IMR-90 (cell line): ENCODE results near the gene BAIAP2. TPM values are rescaled to one million over a fixed set of nuclear protein-coding genes. Genes with fewer than 3 reads are reported as not detected.

ENCODE experiments used
- ATAC-seq: fragments of 200-7000 bp; cut with Tn5 transposase; 2 replicates; pipeline ENCODE4 v1.9.1; 2020; ENCODE audit warnings: low read depth, mild to moderate bottlenecking, moderate library complexity
- BruUV-seq: library from RNA; stranded (reverse); fragments of 400-500 nt; replicated peaks from 2 replicates; lab custom pipeline; 2021; lab: Mats Ljungman, UMichigan
- CTCF ChIA-PET: fragments of 300-600 bp; formaldehyde crosslinking; extraction: SDS; loops from one replicate; lab custom pipeline; 2021; ENCODE audit warnings: antibody characterized with exemption; lab: Yijun Ruan, JAX
- POLR2A ChIA-PET: fragments of 300-600 bp; sonication (Branson Sonifier 250); formaldehyde crosslinking; loops from one replicate; lab custom pipeline; 2022; ENCODE audit warnings: antibody characterized with exemption; ENCODE audit not compliant: unreplicated experiment; lab: Charles Lee
- DNase-seq: peaks from one replicate; pipeline ENCODE4 v3.0.0; 2013
- H2AFZ ChIP-seq: replicated peaks from 2 replicates; pipeline ENCODE3; 2013; ENCODE audit warnings: low read length, mild to moderate bottlenecking; ENCODE audit not compliant: poor library complexity
- H2AK5ac ChIP-seq: 2 replicates; pipeline ENCODE4 v1.6.1; 2013; ENCODE audit warnings: low read depth, low read length, inconsistent platforms
- H2AK9ac ChIP-seq: replicated peaks from 2 replicates; pipeline ENCODE3; 2013; ENCODE audit warnings: mild to moderate bottlenecking, low read depth, low read length, moderate library complexity; ENCODE audit not compliant: poor library complexity
- H2BK120ac ChIP-seq: 2 replicates; pipeline ENCODE4 v1.6.1; 2013; ENCODE audit warnings: low read depth, low read length, inconsistent platforms
- H2BK15ac ChIP-seq: 3 replicates; pipeline ENCODE4 v1.6.1; 2013; ENCODE audit warnings: low read depth, low read length, inconsistent platforms
- H2BK20ac ChIP-seq: 2 replicates; pipeline ENCODE4 v1.6.1; 2013; ENCODE audit warnings: low read depth, mild to moderate bottlenecking, inconsistent platforms, low read length, moderate library complexity
- H2BK5ac ChIP-seq: 2 replicates; pipeline ENCODE4 v1.6.1; 2013; ENCODE audit warnings: mild to moderate bottlenecking, low read depth, low read length, inconsistent platforms; ENCODE audit not compliant: poor library complexity, severe bottlenecking
- H3K14ac ChIP-seq: replicated peaks from 2 replicates; pipeline ENCODE4 v1.6.1; 2013; ENCODE audit warnings: low read depth, low read length, inconsistent platforms
- H3K18ac ChIP-seq: 2 replicates; pipeline ENCODE4 v1.6.1; 2013; ENCODE audit warnings: low read depth, low read length, control low read depth
- H3K23ac ChIP-seq: 2 replicates; pipeline ENCODE4 v1.6.1; 2013; ENCODE audit warnings: low read depth, low read length, inconsistent platforms
- H3K27ac ChIP-seq: 2 replicates; pipeline ENCODE4 v1.5.1; 2013; ENCODE audit warnings: mild to moderate bottlenecking, control low read depth, low read length; ENCODE audit not compliant: insufficient read depth
- H3K27me3 ChIP-seq: 2 replicates; pipeline ENCODE4 v1.6.1; 2013; ENCODE audit warnings: low read length; ENCODE audit not compliant: control insufficient read depth, insufficient read depth
- H3K36me3 ChIP-seq: 2 replicates; pipeline ENCODE4 v1.6.1; 2013; ENCODE audit warnings: low read length, mixed read lengths; ENCODE audit not compliant: control insufficient read depth, insufficient read depth
- H3K4ac ChIP-seq: 2 replicates; pipeline ENCODE4 v1.6.1; 2013; ENCODE audit warnings: low read depth, low read length, inconsistent platforms
- H3K4me1 ChIP-seq: 2 replicates; pipeline ENCODE4 v1.6.1; 2013; ENCODE audit warnings: low read length, mixed read lengths; ENCODE audit not compliant: control insufficient read depth, insufficient read depth
- H3K4me2 ChIP-seq: 2 replicates; pipeline ENCODE4 v1.6.1; 2013; ENCODE audit warnings: low read depth, mild to moderate bottlenecking, control low read depth, low read length, moderate library complexity
- H3K4me3 ChIP-seq: 2 replicates; pipeline ENCODE4 v1.5.1; 2013; ENCODE audit warnings: low read depth, mild to moderate bottlenecking, control low read depth, low read length, moderate library complexity; ENCODE audit not compliant: insufficient read depth
- H3K56ac ChIP-seq: 2 replicates; pipeline ENCODE4 v1.6.1; 2013; ENCODE audit warnings: low read length, inconsistent platforms; ENCODE audit not compliant: insufficient read depth; ENCODE audit errors: extremely low read depth
- H3K79me1 ChIP-seq, 2 experiments: 2 replicates each; pipeline ENCODE4 v1.6.1; 2013; ENCODE audit warnings: low read length in 2 of 2, inconsistent platforms in 1 of 2, low read depth in 1 of 2
- H3K9ac ChIP-seq: 2 replicates; pipeline ENCODE4 v1.6.1; 2013; ENCODE audit warnings: low read depth, low read length, control low read depth
- H3K9me1 ChIP-seq: 2 replicates; pipeline ENCODE4 v1.6.1; 2013; ENCODE audit warnings: low read length, inconsistent platforms; ENCODE audit not compliant: insufficient read depth
- H3K9me3 ChIP-seq: 2 replicates; pipeline ENCODE4 v1.6.1; 2013; ENCODE audit warnings: low read length; ENCODE audit not compliant: control insufficient read depth, insufficient read depth
- H4K20me1 ChIP-seq: 2 replicates; pipeline ENCODE4 v1.6.1; 2013; ENCODE audit warnings: low read length, inconsistent platforms; ENCODE audit not compliant: insufficient read depth
- H4K5ac ChIP-seq: 2 replicates; pipeline ENCODE4 v1.6.1; 2013; ENCODE audit warnings: mild to moderate bottlenecking, low read depth, low read length, control low read depth
- H4K8ac ChIP-seq, 2 experiments: 2 replicates each; pipeline ENCODE4 v1.6.1; 2013; ENCODE audit warnings: low read depth in 2 of 2, low read length in 2 of 2, control low read depth in 1 of 2, inconsistent platforms in 1 of 2
- H4K91ac ChIP-seq: 2 replicates; pipeline ENCODE4 v1.6.1; 2013; ENCODE audit warnings: low read depth, low read length, inconsistent platforms; ENCODE audit not compliant: insufficient read depth
- BHLHE40 ChIP-seq: fragments of 150-350 bp; IDR thresholded peaks from 2 replicates; pipeline ENCODE4 v1.6.1; 2016; ENCODE audit warnings: mild to moderate bottlenecking, low read depth, low read length
- CHD1 ChIP-seq: IDR thresholded peaks from 2 replicates; pipeline ENCODE4 v1.6.1; 2012; ENCODE audit warnings: low read depth, low read length, improper control_type of control experiment
- FOS ChIP-seq: fragments of 150-350 bp; IDR thresholded peaks from 2 replicates; pipeline ENCODE4 v1.6.1; 2016; ENCODE audit warnings: low read depth, low read length
- MAFK ChIP-seq: IDR thresholded peaks from 2 replicates; pipeline ENCODE4 v1.6.1; 2012; ENCODE audit warnings: low read depth, low read length, improper control_type of control experiment
- MAZ ChIP-seq: IDR thresholded peaks from 2 replicates; pipeline ENCODE4 v1.6.1; 2012; ENCODE audit warnings: low read depth, mild to moderate bottlenecking, low read length, improper control_type of control experiment, moderate library complexity, borderline replicate concordance
- NFE2L2 ChIP-seq: fragments of 150-350 bp; IDR thresholded peaks from 2 replicates; pipeline ENCODE4 v1.6.1; 2016; ENCODE audit warnings: low read depth, mild to moderate bottlenecking, low read length
- RFX5 ChIP-seq: IDR thresholded peaks from 2 replicates; pipeline ENCODE4 v1.8.0; 2012; ENCODE audit warnings: low read depth, mild to moderate bottlenecking, low read length, moderate library complexity
- SMC3 ChIP-seq: fragments of 150-350 bp; IDR thresholded peaks from 2 replicates; pipeline ENCODE4 v1.6.1; 2016; ENCODE audit warnings: low read depth, mild to moderate bottlenecking, antibody characterized with exemption, low read length, moderate library complexity
- USF2 ChIP-seq: fragments of 150-350 bp; IDR thresholded peaks from 2 replicates; pipeline ENCODE4 v1.6.1; 2017; ENCODE audit warnings: mild to moderate bottlenecking, antibody characterized with exemption, low read length, low read depth
- WGBS, 2 experiments: methylation state at CpG; one replicate each; pipeline versions ENCODE4 v1.1.5 to v1.1.7; 2013; ENCODE audit warnings: missing lambda C conversion rate in 2 of 2; ENCODE audit not compliant: insufficient read length in 1 of 2; ENCODE audit errors: extremely low coverage in 2 of 2; 5-methylcytosine and 5-hydroxymethylcytosine counted together
- dilution Hi-C: fragments of 300-500 bp; cut with HindIII; formaldehyde crosslinking; loops from one replicate; pipeline ENCODE4 v1.14.3; 2018; ENCODE audit warnings: low sequenced_read_pairs; ENCODE audit not compliant: unreplicated experiment
- in situ Hi-C: fragments of 300-500 bp; cut with MboI; formaldehyde crosslinking; loops from 3 replicates; pipeline ENCODE4 v1.14.3; 2019; ENCODE audit warnings: low sequenced_read_pairs, inconsistent platforms, mixed read lengths
- intact Hi-C: fragments of 100-400 bp; cut with micrococcal nuclease; formaldehyde crosslinking; loops from 2 replicates; pipeline ENCODE4 v1.10.0; 2022
- polyA plus RNA-seq, 3 experiments: library from polyadenylated mRNA; depleted of rRNA; stranded (reverse); fragments of >200 nt; gene quantifications; 2 replicates each; pipeline ENCODE4 v1.2.3, GENCODE V29; 2012; ENCODE audit warnings: low replicate concordance in 1 of 3
- total RNA-seq: library from RNA; depleted of rRNA; stranded (reverse); fragments of >200 nt; gene quantifications from 2 replicates; pipeline ENCODE4 v1.2.3, GENCODE V29; 2012

BAIAP2 gene
- total and polyA plus RNA-seq, 2 of the 4 experiments (the other 2 are of a cell fraction) = 18.3 to 32.6 TPM

GRCh38 chr17:81086789-81087551, 52.0 kb downstream of the BAIAP2 start:
- no peak overlapping the region for H4K5ac ChIP-seq
- no peak overlapping the region for H4K8ac ChIP-seq
- CTCF ChIA-PET = no interaction called here
- no peaks in the 10 kb centered on the region for H3K9me3 ChIP-seq
- H3K56ac ChIP-seq = no peak overlapping the region
- dilution Hi-C loops (no loop called here), intact Hi-C loops (no loop called here), in situ Hi-C loops (no loop called here)
- no peaks in the 10 kb centered on the region for H3K27me3 ChIP-seq
- no peak overlapping the region for H2AK5ac ChIP-seq
- no peak overlapping the region for H2AFZ ChIP-seq
- POLR2A ChIA-PET = no interaction called here
- H4K91ac ChIP-seq = no peak overlapping the region
- no peak overlapping the region for H2BK15ac ChIP-seq
- no peak overlapping the region for H2BK120ac ChIP-seq
- BruUV-seq = no TSS peak
- no peak overlapping the region for H3K14ac ChIP-seq
- H3K4me1 ChIP-seq = no peaks in the 10 kb centered on the region
- no peak for TF ChIP-seq BHLHE40
- TF ChIP-seq NFE2L2 = no peak
- no peak for TF ChIP-seq FOS
- no peak for TF ChIP-seq MAFK
- TF ChIP-seq CHD1 = no peak
- TF ChIP-seq USF2 = no peak
- TF ChIP-seq SMC3 = no peak
- no peak for TF ChIP-seq RFX5
- TF ChIP-seq MAZ = no peak
- no peaks in the 10 kb centered on the region; the same call in 1 of the 2 replicates for H4K20me1 ChIP-seq
- ATAC-seq (no peak), DNase-seq (no peak)
- no peak overlapping the region for H2BK20ac ChIP-seq
- H3K18ac ChIP-seq = no peak overlapping the region
- H3K36me3 ChIP-seq = peaks cover 15% of the 10 kb centered on the region; the same call in 1 of the 2 replicates
- H3K23ac ChIP-seq = no peak overlapping the region
- no peaks in the 10 kb centered on the region for H3K9me1 ChIP-seq
- H2AK9ac ChIP-seq = no peak overlapping the region
- 94% methylated on average over 18 of the region's 32 CpGs; no CpG with 5 or more reads in 1 of the 2 experiments for WGBS, 2 experiments
- H3K79me1 ChIP-seq = 0 out of 4 replicates have a peak, but pooled peaks cover 0 to 3% of the 10 kb centered on the region in 2 experiments
- no peak overlapping the region for H2BK5ac ChIP-seq
- H3K9ac ChIP-seq = no peak overlapping the region
- no peak overlapping the region for H3K4ac ChIP-seq
- H3K4me2 ChIP-seq = no peak overlapping the region
- no peak overlapping the region for H3K4me3 ChIP-seq
- no peak overlapping the region for H3K27ac ChIP-seq
